OCI-LY7 (cell line): ENCODE results near the gene LIFR.

Experiments
- EZH2phosphoT487 ChIP-seq: fragments of 200-600 bp; sonication (generic); IDR thresholded peaks from 2 replicates; pipeline ENCODE4 v1.6.1; 2018; ENCODE audit warnings: low read depth, borderline replicate concordance, mild to moderate bottlenecking, mixed run types, antibody characterized with exemption, low read length, moderate library complexity, mixed read lengths
- TF ChIP-seq, protein P1 (sequence below): fragments of 200-600 bp; sonication (generic); conservative IDR thresholded peaks from 2 replicates; pipeline ENCODE4 v1.5.1; 2014; ENCODE audit warnings: mild to moderate bottlenecking, antibody characterized with exemption, low read length, moderate library complexity, mixed read lengths

DNA sequence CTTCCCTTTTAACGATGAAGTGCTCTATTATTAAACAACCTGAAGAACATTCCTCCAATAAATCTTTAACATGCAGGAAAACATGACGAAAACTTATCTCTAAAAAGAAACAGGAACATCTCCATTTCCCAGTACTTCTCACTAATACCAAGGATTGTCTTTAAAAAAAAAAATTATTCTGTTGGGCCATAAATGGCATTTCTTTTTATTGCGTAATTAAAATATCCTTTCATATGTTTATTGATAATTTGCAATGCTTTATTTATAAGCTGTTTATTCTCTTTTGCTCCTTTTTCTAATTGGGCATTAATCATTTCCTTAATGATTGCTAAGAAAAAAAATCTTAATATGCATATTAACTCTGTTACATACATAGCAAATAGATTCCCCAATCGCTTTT lies 18.9 kb downstream of the LIFR start:
- TF ChIP-seq, protein P1, sequence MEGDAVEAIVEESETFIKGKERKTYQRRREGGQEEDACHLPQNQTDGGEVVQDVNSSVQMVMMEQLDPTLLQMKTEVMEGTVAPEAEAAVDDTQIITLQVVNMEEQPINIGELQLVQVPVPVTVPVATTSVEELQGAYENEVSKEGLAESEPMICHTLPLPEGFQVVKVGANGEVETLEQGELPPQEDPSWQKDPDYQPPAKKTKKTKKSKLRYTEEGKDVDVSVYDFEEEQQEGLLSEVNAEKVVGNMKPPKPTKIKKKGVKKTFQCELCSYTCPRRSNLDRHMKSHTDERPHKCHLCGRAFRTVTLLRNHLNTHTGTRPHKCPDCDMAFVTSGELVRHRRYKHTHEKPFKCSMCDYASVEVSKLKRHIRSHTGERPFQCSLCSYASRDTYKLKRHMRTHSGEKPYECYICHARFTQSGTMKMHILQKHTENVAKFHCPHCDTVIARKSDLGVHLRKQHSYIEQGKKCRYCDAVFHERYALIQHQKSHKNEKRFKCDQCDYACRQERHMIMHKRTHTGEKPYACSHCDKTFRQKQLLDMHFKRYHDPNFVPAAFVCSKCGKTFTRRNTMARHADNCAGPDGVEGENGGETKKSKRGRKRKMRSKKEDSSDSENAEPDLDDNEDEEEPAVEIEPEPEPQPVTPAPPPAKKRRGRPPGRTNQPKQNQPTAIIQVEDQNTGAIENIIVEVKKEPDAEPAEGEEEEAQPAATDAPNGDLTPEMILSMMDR: no peak
- no peak for TF ChIP-seq EZH2phosphoT487
